ENCODE data around the gene PSMC1. TPM values are rescaled to one million over a fixed set of nuclear protein-coding genes. Genes with fewer than 3 reads are reported as not detected.

PSMC1 gene
- total and polyA plus RNA-seq, 10 of the 15 experiments (the other 5 are each of a cell fraction or from before 2014, with no cell fraction given) = 97.4 to 286 (median 209) TPM

DNA sequence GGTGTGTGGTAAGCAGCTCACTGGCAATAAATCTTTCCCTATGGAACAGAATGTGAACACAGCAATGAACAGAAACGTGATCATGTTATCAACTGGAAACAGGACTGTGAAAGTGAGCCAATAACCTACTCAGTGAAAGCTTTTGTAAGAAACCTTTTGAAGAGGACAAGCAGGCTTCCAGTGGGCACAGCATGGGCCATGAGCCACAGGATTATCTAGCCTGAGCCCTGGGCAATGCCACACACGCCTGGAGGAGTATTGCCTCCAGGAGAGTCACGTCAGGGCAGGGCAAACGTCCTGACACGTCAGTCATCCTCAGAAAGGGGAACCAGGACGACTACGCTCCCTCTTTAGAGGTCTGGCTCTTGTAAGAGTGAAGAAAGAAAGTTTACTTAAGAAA, 43.1 kb downstream of the PSMC1 start:
- intact Hi-C loops (cut with micrococcal nuclease; ENCODE audit: unreplicated experiment) (no loop called here), in situ Hi-C loops (cut with MboI) (no loop called here)
- no peak for ATAC-seq
- ChIA-PET CTCF (interaction anchor here (1.2 kb wide), 1 partner anchor 11 kb away, joined by 3 read pairs; no protein-coding TSS in a partner anchor), SMC1A (ENCODE audit: uncharacterized antibody, unreplicated experiment) (no interaction called here), POLR2A (no interaction called here), RAD21 (ENCODE audit: unreplicated experiment) (no interaction called here)
- DNase-seq (ENCODE audit: low read depth, low spot score) = no peak
- WGBS (ENCODE audit: insufficient coverage, insufficient replicate concordance, low lambda C conversion rate, missing lambda C conversion rate) = 83% methylated on average over 7 of the region's 7 CpGs
- H3K27me3 ChIP-seq (replicated peaks in 1 of 2; ENCODE audit: control insufficient read depth in 2 of 2, insufficient read depth in 2 of 2, low read length in 1 of 2) = no peaks in the 10 kb centered on the region
- BruUV-seq (replicated peaks) = no TSS peak
- FAIRE-seq = no peak
- no peaks in the 10 kb centered on the region for H3K9me3 ChIP-seq (replicated peaks; ENCODE audit: control insufficient read depth, insufficient read depth, low read length)
- no peaks in the 10 kb centered on the region for H4K20me1 ChIP-seq (ENCODE audit: control insufficient read depth, insufficient read depth)
- no peak overlapping the region for H3K4me3 ChIP-seq
- TF ChIP-seq, protein P1, sequence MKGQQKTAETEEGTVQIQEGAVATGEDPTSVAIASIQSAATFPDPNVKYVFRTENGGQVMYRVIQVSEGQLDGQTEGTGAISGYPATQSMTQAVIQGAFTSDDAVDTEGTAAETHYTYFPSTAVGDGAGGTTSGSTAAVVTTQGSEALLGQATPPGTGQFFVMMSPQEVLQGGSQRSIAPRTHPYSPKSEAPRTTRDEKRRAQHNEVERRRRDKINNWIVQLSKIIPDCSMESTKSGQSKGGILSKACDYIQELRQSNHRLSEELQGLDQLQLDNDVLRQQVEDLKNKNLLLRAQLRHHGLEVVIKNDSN (IDR thresholded peaks at IDR 0.05; ENCODE audit: borderline replicate concordance, extremely low read length, insufficient read depth, low read depth, low read length) = no peak
- TF ChIP-seq EP300 (IDR thresholded peaks at IDR 0.05; ENCODE audit: borderline replicate concordance in 1 of 2, control insufficient read depth in 1 of 2, low read depth in 2 of 2, low read length in 2 of 2) (no peak), NR2C2 (IDR thresholded peaks at IDR 0.05; ENCODE audit: borderline replicate concordance, control insufficient read depth, insufficient read length, low read depth) (no peak), ZNF217 (IDR thresholded peaks at IDR 0.05) (no peak), SUZ12 (IDR thresholded peaks at IDR 0.05; ENCODE audit: unreplicated experiment) (no peak), CBFB (IDR thresholded peaks at IDR 0.05; ENCODE audit: low read depth) (no peak), MTA3 (IDR thresholded peaks at IDR 0.05; ENCODE audit: borderline replicate concordance, low read length) (no peak), CHD2 (IDR thresholded peaks at IDR 0.05; ENCODE audit: borderline replicate concordance, low read depth, low read length) (no peak), GABPA (IDR thresholded peaks at IDR 0.05; ENCODE audit: low read depth) (no peak), CHD4 (IDR thresholded peaks at IDR 0.05) (no peak), EED (IDR thresholded peaks at IDR 0.05; ENCODE audit: low read depth) (no peak), POU2F2 (IDR thresholded peaks at IDR 0.05; ENCODE audit: borderline replicate concordance, low read depth, low read length) (no peak)
- TF ChIP-seq, protein P2, sequence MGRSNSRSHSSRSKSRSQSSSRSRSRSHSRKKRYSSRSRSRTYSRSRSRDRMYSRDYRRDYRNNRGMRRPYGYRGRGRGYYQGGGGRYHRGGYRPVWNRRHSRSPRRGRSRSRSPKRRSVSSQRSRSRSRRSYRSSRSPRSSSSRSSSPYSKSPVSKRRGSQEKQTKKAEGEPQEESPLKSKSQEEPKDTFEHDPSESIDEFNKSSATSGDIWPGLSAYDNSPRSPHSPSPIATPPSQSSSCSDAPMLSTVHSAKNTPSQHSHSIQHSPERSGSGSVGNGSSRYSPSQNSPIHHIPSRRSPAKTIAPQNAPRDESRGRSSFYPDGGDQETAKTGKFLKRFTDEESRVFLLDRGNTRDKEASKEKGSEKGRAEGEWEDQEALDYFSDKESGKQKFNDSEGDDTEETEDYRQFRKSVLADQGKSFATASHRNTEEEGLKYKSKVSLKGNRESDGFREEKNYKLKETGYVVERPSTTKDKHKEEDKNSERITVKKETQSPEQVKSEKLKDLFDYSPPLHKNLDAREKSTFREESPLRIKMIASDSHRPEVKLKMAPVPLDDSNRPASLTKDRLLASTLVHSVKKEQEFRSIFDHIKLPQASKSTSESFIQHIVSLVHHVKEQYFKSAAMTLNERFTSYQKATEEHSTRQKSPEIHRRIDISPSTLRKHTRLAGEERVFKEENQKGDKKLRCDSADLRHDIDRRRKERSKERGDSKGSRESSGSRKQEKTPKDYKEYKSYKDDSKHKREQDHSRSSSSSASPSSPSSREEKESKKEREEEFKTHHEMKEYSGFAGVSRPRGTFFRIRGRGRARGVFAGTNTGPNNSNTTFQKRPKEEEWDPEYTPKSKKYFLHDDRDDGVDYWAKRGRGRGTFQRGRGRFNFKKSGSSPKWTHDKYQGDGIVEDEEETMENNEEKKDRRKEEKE (IDR thresholded peaks at IDR 0.05) = no peak
- no peak overlapping the region for H2AFZ ChIP-seq (ENCODE audit: control insufficient read depth, low read depth, low read length)
- peaks cover 3 to 15% of the 10 kb centered on the region in 2 experiments for H3K36me3 ChIP-seq (ENCODE audit: control insufficient read depth in 2 of 2, insufficient read depth in 2 of 2, low read length in 1 of 2)
- no peak overlapping the region for H3K27ac ChIP-seq (ENCODE audit: control insufficient read depth, insufficient read depth)
- H3K79me2 ChIP-seq (ENCODE audit: control insufficient read depth, insufficient read depth, low read length) = no peaks in the 10 kb centered on the region
- H3K4me2 ChIP-seq (ENCODE audit: control insufficient read depth, insufficient read depth) = no peak overlapping the region
- no peaks in the 10 kb centered on the region for H3K4me1 ChIP-seq (ENCODE audit: control insufficient read depth, insufficient read depth, low read length)
- no peak overlapping the region for H3K9ac ChIP-seq (ENCODE audit: control insufficient read depth, insufficient read depth, low read length)
